GM21381 (cell line): Measurements from ENCODE around the gene CTPS2.
"Not testable (repeated sequence)": the region's sequence is repeated elsewhere in the genome, so short reads cannot be mapped to it uniquely, and the experiment has no call there.

Experiments
- ATAC-seq: cut with Tn5 transposase; IDR thresholded peaks from one replicate; pipeline ENCODE4 v1.9.1; 2021; ENCODE audit warnings: mild to moderate bottlenecking, moderate library complexity; ENCODE audit not compliant: unreplicated experiment

Gene CTPS2

DNA sequence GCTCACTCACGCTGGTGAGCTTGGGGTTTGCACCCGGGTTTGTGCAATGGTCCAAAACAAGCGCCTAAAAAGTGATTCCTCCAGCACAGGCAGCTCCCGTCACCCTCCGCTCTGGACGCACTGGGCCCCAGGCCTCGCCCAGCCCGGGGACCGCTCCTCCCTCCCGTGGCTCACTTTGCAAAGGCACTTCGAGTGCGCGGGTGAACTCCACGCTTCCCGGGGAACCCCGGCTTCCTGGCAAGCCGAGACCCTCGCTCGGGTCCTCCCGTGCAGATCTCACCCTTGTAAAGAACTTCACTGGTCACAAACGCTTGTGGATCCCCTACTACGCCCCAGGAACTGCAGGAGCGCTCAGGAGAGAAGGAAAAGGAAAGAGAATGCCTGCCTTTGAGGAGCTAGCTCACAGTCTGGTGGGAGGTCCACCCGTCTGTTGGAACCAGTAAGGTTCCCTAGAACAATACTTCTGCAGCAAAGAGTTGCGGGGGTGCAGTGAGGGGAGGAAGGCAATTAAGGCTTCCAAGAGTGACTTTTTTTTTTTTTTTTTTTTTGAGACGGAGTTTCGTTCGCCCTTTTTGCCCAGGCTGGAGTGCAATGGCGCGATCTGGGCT, at the start of gene CTPS2:
TSS of gene CTPS2 (minus strand) at position 122 of the 608 bp plus-strand sequence. CDS start 9,767 bp downstream, outside the sequence.
- ATAC-seq: peak; percentile 88

GRCh38 chrX:16761500-16761899, 49.0 kb upstream of the CTPS2 start:
- not testable (repeated sequence) for ATAC-seq

- ATAC-seq: no peak
Measured at GRCh38 chrX:16756724-16757123, 44.3 kb upstream of the CTPS2 start.

GRCh38 chrX:16754019-16754418, 41.5 kb upstream of the CTPS2 start:
- no peak for ATAC-seq

DNA sequence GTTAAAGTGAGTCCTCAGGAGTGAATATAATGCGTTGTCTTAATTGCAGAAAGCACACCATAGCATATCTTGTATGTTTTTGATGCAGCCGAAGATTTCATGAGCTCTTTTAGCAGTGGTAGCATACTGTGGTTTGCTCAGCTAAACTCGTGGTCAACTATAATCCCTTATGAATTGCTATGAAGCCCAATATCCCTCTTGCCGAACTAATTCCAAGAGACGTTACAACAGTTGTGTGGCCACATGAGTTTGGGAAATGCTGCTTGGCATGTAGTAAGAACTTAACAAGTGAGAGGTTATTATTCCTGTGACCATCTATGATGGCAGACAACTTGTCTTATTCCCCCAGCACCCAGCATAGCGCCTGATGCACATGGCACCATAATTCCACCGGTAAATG, 37.7 kb upstream of the CTPS2 start:
- ATAC-seq: no peak

DNA sequence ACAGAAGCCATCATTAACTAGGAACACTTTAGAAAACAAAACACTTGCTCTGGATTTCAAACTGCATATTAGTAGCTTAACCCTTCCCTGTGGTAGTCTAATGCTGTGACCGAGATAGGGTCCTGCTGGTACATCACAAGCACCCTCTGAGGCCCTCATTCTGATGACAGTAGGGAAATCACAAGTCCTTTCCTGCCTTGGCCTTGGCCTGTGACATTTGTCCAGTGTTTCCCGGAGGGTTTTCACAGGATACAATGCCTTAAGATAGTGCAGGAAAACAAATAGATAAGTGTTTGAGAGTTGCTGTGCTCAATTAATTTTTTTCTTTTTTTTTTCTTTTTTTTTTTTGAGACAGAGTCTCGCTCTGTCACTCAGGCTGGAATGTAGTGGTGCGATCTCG, 36.0 kb upstream of the CTPS2 start:
- ATAC-seq: no peak

DNA sequence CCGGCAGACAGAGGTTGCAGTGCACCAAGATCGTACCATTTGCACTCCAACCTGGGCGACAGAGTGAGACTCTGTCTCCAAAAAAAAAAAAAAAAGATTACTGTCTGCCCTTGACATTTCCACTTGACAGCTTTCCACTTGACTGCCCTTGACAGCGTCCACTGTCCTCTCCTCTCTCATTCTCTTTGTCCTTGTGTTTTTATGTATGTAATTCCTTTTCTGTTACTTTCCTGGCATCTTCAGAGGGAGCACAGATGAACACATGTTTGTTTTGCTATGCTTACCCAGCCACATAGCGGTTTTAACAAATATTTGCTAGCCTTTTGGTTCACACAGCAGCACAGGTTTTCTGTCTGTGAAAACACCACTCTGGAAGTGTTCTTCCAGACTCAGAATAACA, 33.2 kb upstream of the CTPS2 start:
- no peak for ATAC-seq

DNA sequence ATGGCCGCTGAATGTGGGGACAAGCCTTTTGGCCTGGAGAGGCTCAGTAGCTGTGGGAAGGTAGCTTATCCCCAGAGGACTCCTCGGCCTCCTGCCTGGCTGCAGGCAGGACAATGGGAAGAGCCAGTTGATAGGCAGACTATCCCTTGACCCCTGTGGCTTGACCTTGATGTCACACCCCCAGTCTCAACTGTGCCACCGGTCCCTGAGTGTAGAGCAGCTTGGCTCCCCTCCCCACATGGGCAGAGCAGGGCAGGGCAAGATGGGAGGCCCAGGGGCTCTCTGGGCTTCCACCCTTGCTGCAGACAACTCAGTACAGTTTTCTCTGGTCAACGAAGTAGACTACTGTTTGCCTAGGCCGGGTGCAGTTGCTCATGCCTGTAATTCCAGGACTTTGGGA, 32.6 kb upstream of the CTPS2 start:
- no peak for ATAC-seq

- no peak for ATAC-seq
Measured at GRCh38 chrX:16743604-16744325, 31.3 kb upstream of the CTPS2 start.

- no peak for ATAC-seq
Measured at GRCh38 chrX:16739574-16739973, 27.1 kb upstream of the CTPS2 start.

GRCh38 chrX:16737024-16737423, 24.6 kb upstream of the CTPS2 start:
- no peak for ATAC-seq

GRCh38 chrX:16733013-16733412, 20.5 kb upstream of the CTPS2 start:
- ATAC-seq: no peak

DNA sequence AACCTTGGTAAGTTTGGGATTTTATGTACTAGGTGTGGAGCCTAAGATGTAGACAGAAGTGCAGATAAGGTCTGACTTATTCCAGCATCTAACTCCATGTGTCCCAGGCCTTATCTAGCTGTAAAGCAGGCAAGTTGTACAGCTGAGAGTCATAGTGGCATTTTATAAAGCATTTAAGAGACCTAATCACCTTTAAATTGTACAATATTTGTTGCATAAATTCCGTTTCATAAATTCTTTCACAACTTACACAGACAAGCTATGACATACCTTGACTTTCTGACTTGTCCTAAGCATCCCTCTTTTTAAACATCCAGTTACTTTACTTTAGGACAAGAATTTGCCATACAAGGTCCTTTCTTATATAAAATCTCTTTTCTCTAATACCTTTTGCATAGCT, 18.0 kb upstream of the CTPS2 start:
- no peak for ATAC-seq

GRCh38 chrX:16727637-16728036, 15.2 kb upstream of the CTPS2 start:
- no peak for ATAC-seq

DNA sequence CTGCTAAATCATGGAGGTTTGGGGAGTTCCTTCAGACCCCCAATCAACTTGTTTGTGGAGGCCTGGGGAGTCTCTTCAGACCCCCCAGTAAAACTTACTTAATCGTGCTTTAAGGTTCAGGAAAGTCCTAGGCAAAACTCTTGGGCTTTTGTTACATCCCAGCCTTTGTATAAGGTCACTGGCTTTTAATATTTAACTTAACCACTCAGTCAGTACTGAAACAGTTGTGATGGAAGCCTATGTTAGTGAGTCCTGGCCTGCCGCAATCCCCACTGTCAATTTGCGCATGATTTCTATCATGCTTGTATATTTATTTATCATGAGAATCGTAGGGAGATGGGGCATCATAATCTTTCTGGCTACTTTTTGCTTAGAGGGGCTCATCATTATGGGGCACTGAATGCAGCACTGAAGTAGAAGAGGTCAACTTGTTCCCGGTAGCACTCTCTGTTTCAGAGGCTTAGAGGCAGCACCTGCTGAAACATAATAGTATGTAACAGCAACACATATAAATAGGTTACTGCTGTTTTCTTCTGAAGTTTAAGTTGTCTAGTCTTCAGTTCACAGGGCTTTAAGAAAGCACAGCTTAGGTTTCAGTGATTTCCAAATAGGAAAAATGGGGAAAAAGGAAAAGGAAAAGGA, 14.0 kb upstream of the CTPS2 start:
- ATAC-seq: peak; percentile 82

GRCh38 chrX:16725072-16725471, 12.6 kb upstream of the CTPS2 start:
- ATAC-seq: no peak

GRCh38 chrX:16722481-16722880, 10.0 kb upstream of the CTPS2 start:
- ATAC-seq: no peak

DNA sequence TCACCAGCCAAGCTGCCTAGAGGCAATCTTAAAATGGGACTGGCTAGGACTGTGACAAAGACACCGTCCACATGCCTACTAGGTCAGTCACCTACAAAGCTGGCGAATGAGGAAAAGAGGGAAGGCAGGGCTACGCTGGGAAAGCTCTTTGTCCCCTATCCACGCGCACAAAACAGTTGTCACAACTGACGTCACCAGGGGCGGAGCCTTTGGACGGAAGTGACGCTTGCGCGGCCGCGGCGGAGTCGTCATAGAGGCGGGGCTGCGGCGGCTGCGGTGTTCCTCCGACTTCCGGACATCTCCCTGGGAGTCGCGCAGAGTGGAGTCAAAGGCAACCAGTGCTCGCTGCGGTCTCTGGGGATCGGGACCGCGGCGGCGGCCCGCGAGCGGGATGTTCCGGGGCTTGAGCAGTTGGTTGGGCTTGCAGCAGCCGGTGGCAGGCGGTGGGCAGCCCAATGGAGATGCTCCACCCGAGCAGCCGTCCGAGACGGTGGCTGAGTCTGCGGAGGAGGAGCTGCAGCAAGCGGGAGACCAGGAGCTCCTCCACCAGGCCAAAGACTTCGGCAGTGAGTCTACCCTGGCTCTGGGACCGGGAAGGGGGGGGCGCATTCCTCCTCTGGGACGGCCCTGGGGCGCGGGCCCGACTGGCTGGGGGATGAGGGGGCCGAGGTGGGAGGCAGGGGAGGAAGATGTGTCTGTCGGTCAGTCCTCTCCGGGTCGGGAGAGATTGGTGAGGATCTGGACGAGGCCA, 7.0 kb upstream of the CTPS2 start, which contains the start of gene SYAP1:
TSS of gene SYAP1 (plus strand) at position 279 of the 751 bp plus-strand sequence. CDS start at position 392, 113 bp downstream.
- ATAC-seq: peak; percentile 98

DNA sequence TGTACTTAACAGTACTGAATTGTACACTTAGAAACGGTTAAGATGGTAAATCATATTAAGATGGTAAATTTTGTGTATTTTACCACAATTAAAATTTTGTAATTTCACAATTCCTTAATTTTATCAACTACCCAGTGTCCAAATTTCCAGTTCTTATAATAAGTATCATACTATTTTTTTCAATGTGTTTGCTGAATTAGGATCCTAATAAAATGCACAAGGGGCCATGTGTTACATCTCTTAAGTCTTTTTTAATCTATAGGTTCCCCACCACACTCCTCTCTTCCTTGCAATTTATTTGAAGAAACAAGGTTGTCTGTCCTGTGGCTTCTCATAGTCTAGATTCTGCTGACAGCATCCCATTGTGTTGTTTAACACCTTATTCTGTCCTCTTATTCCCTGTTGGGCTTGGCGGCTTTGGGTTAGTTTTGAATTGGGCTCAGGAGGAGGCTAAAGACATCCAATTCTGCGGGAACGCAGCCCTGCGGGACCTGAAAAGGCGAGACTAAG, 6.4 kb upstream of the CTPS2 start:
- ATAC-seq: peak; percentile 37

DNA sequence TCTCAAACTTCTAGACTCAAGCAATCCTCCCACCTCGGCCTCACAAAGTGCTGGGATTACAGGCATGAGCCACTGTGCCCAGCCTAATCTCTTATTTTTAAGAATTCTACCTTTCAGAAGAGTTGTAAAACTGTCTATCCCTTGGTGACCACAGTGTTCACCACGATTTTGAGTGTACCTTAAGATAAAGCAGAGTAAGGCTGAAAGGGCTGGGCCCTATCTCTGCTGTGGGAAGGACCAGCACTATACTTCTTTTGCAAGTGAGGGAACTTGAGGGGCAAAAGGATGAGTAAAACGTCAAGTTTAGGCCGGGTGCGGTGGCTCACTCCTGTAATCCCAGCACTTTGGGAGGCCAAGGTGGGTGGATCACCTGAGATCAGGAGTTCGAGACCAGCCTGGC, 4.0 kb upstream of the CTPS2 start:
- ATAC-seq: not testable (repeated sequence)

- ATAC-seq: not testable (repeated sequence)
Measured at GRCh38 chrX:16715638-16716037, 3.2 kb upstream of the CTPS2 start.
